ENCODE data around the gene LRCH1. TPM values are rescaled to one million over a fixed set of nuclear protein-coding genes. Genes with fewer than 3 reads are reported as not detected.

Gene LRCH1
- polyA plus RNA-seq, 3 donors: 2.1 to 10.8 (median 6.5) TPM

- 0 to 3% (median 0%) methylated on average over 63 to 75 of the region's 75 CpGs for WGBS, 3 donors
- H3K27ac ChIP-seq (ENCODE audit: low read depth, low read length): peak overlapping the region; percentile 84
These were observed 1.2 kb downstream of the LRCH1 start for GRCh38 chr13:46553886-46554858.

GRCh38 chr13:46554951-46555350 is 2.0 kb downstream of the LRCH1 start:
- no peak overlapping the region for H3K27ac ChIP-seq (ENCODE audit: low read depth, low read length)
- WGBS, 3 donors: 15 to 48% (median 18%) methylated on average over 2 of the region's 2 CpGs

- WGBS, 3 donors: 49 to 57% (median 56%) methylated on average over 4 of the region's 4 CpGs
- H3K27ac ChIP-seq (ENCODE audit: low read depth, low read length): no peak overlapping the region
These were observed 2.9 kb downstream of the LRCH1 start for GRCh38 chr13:46555722-46556417.

GRCh38 chr13:46556418-46556779 is 3.4 kb downstream of the LRCH1 start:
- no peak overlapping the region for H3K27ac ChIP-seq (ENCODE audit: low read depth, low read length)
- 81 to 82% (median 82%) methylated on average over 6 of the region's 6 CpGs for WGBS, 3 donors

GRCh38 chr13:46559272-46559805 is 6.4 kb downstream of the LRCH1 start:
- WGBS, 3 donors: 70 to 83% (median 78%) methylated on average over 2 of the region's 2 CpGs
- H3K27ac ChIP-seq (ENCODE audit: low read depth, low read length): no peak overlapping the region

GRCh38 chr13:46560778-46561177 is 7.8 kb downstream of the LRCH1 start:
- no peak overlapping the region for H3K27ac ChIP-seq (ENCODE audit: low read depth, low read length)

- 59 to 83% (median 66%) methylated on average over 2 of the region's 2 CpGs for WGBS, 3 donors
- no peak overlapping the region for H3K27ac ChIP-seq (ENCODE audit: low read depth, low read length)
These were observed 8.3 kb downstream of the LRCH1 start for GRCh38 chr13:46561286-46561685.

GRCh38 chr13:46561691-46562090 is 8.7 kb downstream of the LRCH1 start:
- 90 to 96% (median 95%) methylated on average over 1 of the region's 1 CpG for WGBS, 3 donors
- no peak overlapping the region for H3K27ac ChIP-seq (ENCODE audit: low read depth, low read length)

GRCh38 chr13:46562152-46562551 is 9.2 kb downstream of the LRCH1 start:
- WGBS, 3 donors: 97 to 98% (median 97%) methylated on average over 2 of the region's 2 CpGs

GRCh38 chr13:46562581-46562980 is 9.6 kb downstream of the LRCH1 start:
- no peak overlapping the region for H3K27ac ChIP-seq (ENCODE audit: low read depth, low read length)
- 90 to 95% (median 93%) methylated on average over 5 of the region's 5 CpGs for WGBS, 3 donors

More at GRCh38 chr13:46562152-46562551, 9.2 kb downstream of the LRCH1 start:
- no peak overlapping the region for H3K27ac ChIP-seq (ENCODE audit: low read depth, low read length)

GRCh38 chr13:46565808-46566750 is 13.1 kb downstream of the LRCH1 start:
- 53 to 79% (median 55%) methylated on average over 7 of the region's 7 CpGs for WGBS, 3 donors
- H3K27ac ChIP-seq (ENCODE audit: low read depth, low read length): no peak overlapping the region

- 88 to 95% (median 89%) methylated on average over 2 of the region's 2 CpGs for WGBS, 3 donors
- no peak overlapping the region for H3K27ac ChIP-seq (ENCODE audit: low read depth, low read length)
These were observed 14.7 kb downstream of the LRCH1 start for GRCh38 chr13:46567671-46568070.

GRCh38 chr13:46569456-46569855 is 16.5 kb downstream of the LRCH1 start:
- WGBS, 3 donors: 84 to 95% (median 89%) methylated on average over 7 of the region's 7 CpGs
- H3K27ac ChIP-seq (ENCODE audit: low read depth, low read length): no peak overlapping the region

GRCh38 chr13:46570273-46570672 is 17.3 kb downstream of the LRCH1 start:
- WGBS, 3 donors: 64 to 86% (median 76%) methylated on average over 4 of the region's 4 CpGs
- H3K27ac ChIP-seq (ENCODE audit: low read depth, low read length): no peak overlapping the region

GRCh38 chr13:46571189-46571908 is 18.4 kb downstream of the LRCH1 start:
- WGBS, 3 donors: 85 to 90% (median 90%) methylated on average over 11 of the region's 11 CpGs
- no peak overlapping the region for H3K27ac ChIP-seq (ENCODE audit: low read depth, low read length)

GRCh38 chr13:46571909-46572595 is 19.1 kb downstream of the LRCH1 start:
- WGBS, 3 donors: 70 to 85% (median 83%) methylated on average over 7 of the region's 7 CpGs
- H3K27ac ChIP-seq (ENCODE audit: low read depth, low read length): no peak overlapping the region

- no peak overlapping the region for H3K27ac ChIP-seq (ENCODE audit: low read depth, low read length)
- WGBS, 3 donors: 88 to 94% (median 90%) methylated on average over 6 of the region's 6 CpGs
These were observed 19.9 kb downstream of the LRCH1 start for GRCh38 chr13:46572752-46573431.

Data from adipose tissue (tissue), 3 donors.